Activated CD4-positive, alpha-beta T cell treated with anti-CD3 and anti-CD28 coated beads for 36 hours (primary cell): Measurements from ENCODE around the gene IGF2R. TPM values are rescaled to one million over a fixed set of nuclear protein-coding genes. Genes with fewer than 3 reads are reported as not detected.

ENCODE experiments used
- ATAC-seq: fragments of 200-7000 bp; cut with Tn5 transposase; one replicate; pipeline ENCODE4 v1.10.0; 2021; ENCODE audit warnings: mild to moderate bottlenecking, moderate library complexity
- CTCF ChIA-PET: fragments of 350-600 bp; sonication (Branson Sonifier 250); formaldehyde crosslinking; loops from one replicate; lab custom pipeline; 2021; ENCODE audit warnings: antibody characterized with exemption; lab: Charles Lee
- POLR2A ChIA-PET: fragments of 350-600 bp; sonication (Branson Sonifier 250); formaldehyde crosslinking; loops from one replicate; lab custom pipeline; 2021; ENCODE audit warnings: antibody characterized with exemption, inconsistent platforms; lab: Charles Lee
- DNase-seq: peaks from one replicate; pipeline ENCODE4 v3.0.0-alpha.2; 2020
- H3K27ac Mint-ChIP-seq: one replicate; pipeline ENCODE4 v1.8.0; 2021; ENCODE audit warnings: mixed read lengths
- H3K27me3 Mint-ChIP-seq: one replicate; pipeline ENCODE4 v1.8.0; 2021; ENCODE audit warnings: mixed read lengths
- H3K36me3 Mint-ChIP-seq: one replicate; pipeline ENCODE4 v1.8.0; 2021; ENCODE audit warnings: low read depth, mixed read lengths
- H3K4me1 Mint-ChIP-seq: one replicate; pipeline ENCODE4 v1.8.0; 2021; ENCODE audit warnings: mixed read lengths
- H3K4me3 Mint-ChIP-seq: one replicate; pipeline ENCODE4 v1.8.0; 2021; ENCODE audit warnings: mild to moderate bottlenecking, moderate library complexity, mixed read lengths
- H3K9me3 Mint-ChIP-seq: one replicate; pipeline ENCODE4 v1.8.0; 2021; ENCODE audit warnings: low read depth, mixed read lengths
- intact Hi-C, 2 experiments: fragments of 100-400 bp; cut with DNase I in 1 of 2; cut with micrococcal nuclease in 1 of 2; formaldehyde crosslinking; loops; one replicate each; pipeline versions ENCODE4 v1.14.2 to v1.15.1; 2022 to 2024; cut with DNase I, micrococcal nuclease
- total RNA-seq, 2 experiments: library from RNA; stranded (reverse); gene quantifications; one replicate each; pipeline ENCODE4 v1.2.3, GENCODE V29; 2021

IGF2R gene
- total RNA-seq, 2 experiments from 2014 or later, result 55.6 to 65.6 TPM

- no peak for DNase-seq
- Mint-ChIP-seq H3K36me3 (peaks cover 13% of the 10 kb centered on the region), H3K27me3 (no peaks in the 10 kb centered on the region), H3K9me3 (no peaks in the 10 kb centered on the region), H3K27ac (peak overlapping the region; percentile 82), H3K4me3 (peak overlapping the region; percentile 5), H3K4me1 (peaks cover 94% of the 10 kb centered on the region)
- intact Hi-C loops, result loop anchor here (5.0 to 10.0 kb wide), 4 partner anchors 43 to 1300 kb away; partner anchors contain the start of genes AGPAT4 (in 1 of the 2) and SOD2 (in 1 of the 2)
- no peak for ATAC-seq
- ChIA-PET CTCF (interaction anchor here (0.6 kb wide), 1 partner anchor 31 kb away, joined by 3 read pairs; no protein-coding TSS in a partner anchor), POLR2A (interaction anchor here (0.6 kb wide), 1 partner anchor 13 kb away, joined by 3 read pairs; no protein-coding TSS in a partner anchor)
Measured at GRCh38 chr6:159974932-159975331, 6.0 kb downstream of the IGF2R start.

GRCh38 chr6:159976686-159977254 lies 7.9 kb downstream of the IGF2R start:
- intact Hi-C loops, result loop anchor here (2.0 to 10.0 kb wide), 4 partner anchors 44 to 1298 kb away; partner anchors contain the start of gene AGPAT4 (in 1 of the 2)
- Mint-ChIP-seq H3K27me3 (no peaks in the 10 kb centered on the region), H3K36me3 (peaks cover 4% of the 10 kb centered on the region), H3K4me3 (peak overlapping the region; percentile 48), H3K4me1 (peaks cover 96% of the 10 kb centered on the region), H3K9me3 (no peaks in the 10 kb centered on the region), H3K27ac (peak overlapping the region; percentile 99)
- no peak for DNase-seq
- ChIA-PET POLR2A (interaction anchor here (0.7 kb wide), 1 partner anchor 69 kb away, joined by 3 read pairs; no protein-coding TSS in a partner anchor), CTCF (interaction anchor here (0.7 to 1.8 kb wide), 3 partner anchors 9 to 557 kb away, joined by 3 to 5 read pairs (median 4); no protein-coding TSS in a partner anchor)
- ATAC-seq, result no peak

GRCh38 chr6:159977255-159977903 lies 8.5 kb downstream of the IGF2R start:
- H3K27ac Mint-ChIP-seq, result peak overlapping the region; percentile 99
- intact Hi-C loops, result loop anchor here (2.0 to 10.0 kb wide), 4 partner anchors 45 to 1297 kb away; partner anchors contain the start of gene AGPAT4 (in 1 of the 2)
- peak overlapping the region; percentile 48 for H3K4me3 Mint-ChIP-seq
- ChIA-PET POLR2A (no interaction called here), CTCF (interaction anchor here (1.8 kb wide), 1 partner anchor 10 kb away, joined by 5 read pairs; no protein-coding TSS in a partner anchor)
- H3K4me1 Mint-ChIP-seq, result peaks cover 96% of the 10 kb centered on the region
- H3K9me3 Mint-ChIP-seq, result no peaks in the 10 kb centered on the region
- H3K36me3 Mint-ChIP-seq, result peaks cover 4% of the 10 kb centered on the region
- ATAC-seq, result no peak
- no peaks in the 10 kb centered on the region for H3K27me3 Mint-ChIP-seq
- DNase-seq, result no peak

- Mint-ChIP-seq H3K27ac (peak overlapping the region; percentile 99), H3K4me3 (peak overlapping the region; percentile 74)
- POLR2A ChIA-PET, result no interaction called here
Measured at GRCh38 chr6:159977904-159978268, 9.0 kb downstream of the IGF2R start.

GRCh38 chr6:159978291-159979135 lies 9.6 kb downstream of the IGF2R start:
- ATAC-seq, result peak; percentile 31
- peaks cover 96% of the 10 kb centered on the region for H3K4me1 Mint-ChIP-seq

More at GRCh38 chr6:159977904-159978268, 9.0 kb downstream of the IGF2R start:
- Mint-ChIP-seq H3K27me3 (no peaks in the 10 kb centered on the region), H3K36me3 (peaks cover 4% of the 10 kb centered on the region), H3K9me3 (no peaks in the 10 kb centered on the region), H3K4me1 (peaks cover 96% of the 10 kb centered on the region)
- CTCF ChIA-PET, result interaction anchor here (0.9 kb wide), 1 partner anchor 9 kb away, joined by 3 read pairs; no protein-coding TSS in a partner anchor
- intact Hi-C loops, result loop anchor here (1.0 to 10.0 kb wide), 8 partner anchors 11 to 1329 kb away; partner anchors contain the start of gene AGPAT4 (in 1 of the 2)
- ATAC-seq, result no peak
- no peak for DNase-seq

GRCh38 chr6:159979136-159979874 lies 10.4 kb downstream of the IGF2R start:
- peaks cover 4% of the 10 kb centered on the region for H3K36me3 Mint-ChIP-seq
- peaks cover 96% of the 10 kb centered on the region for H3K4me1 Mint-ChIP-seq
- H3K27me3 Mint-ChIP-seq, result no peaks in the 10 kb centered on the region
- no peaks in the 10 kb centered on the region for H3K9me3 Mint-ChIP-seq
- ChIA-PET POLR2A (no interaction called here), CTCF (interaction anchor here (1.2 to 1.4 kb wide), 2 partner anchors 11 to 12 kb away, joined by 3 read pairs; no protein-coding TSS in a partner anchor)
- peak; percentile 83 for ATAC-seq
- intact Hi-C loops, result loop anchor here (1.0 to 10.0 kb wide), 7 partner anchors 10 to 1331 kb away; partner anchors contain the start of genes AGPAT4 (in 1 of the 2) and IGF2R (in 1 of the 2)
- H3K4me3 Mint-ChIP-seq, result peak overlapping the region; percentile 74
- H3K27ac Mint-ChIP-seq, result peak overlapping the region; percentile 99
- DNase-seq, result peak; percentile 82

More at GRCh38 chr6:159978291-159979135, 9.6 kb downstream of the IGF2R start:
- Mint-ChIP-seq H3K36me3 (peaks cover 4% of the 10 kb centered on the region), H3K9me3 (no peaks in the 10 kb centered on the region), H3K27me3 (no peaks in the 10 kb centered on the region), H3K27ac (peak overlapping the region; percentile 99), H3K4me3 (peak overlapping the region; percentile 74)
- intact Hi-C loops, result loop anchor here (1.0 to 10.0 kb wide), 9 partner anchors 9 to 1330 kb away; partner anchors contain the start of genes AGPAT4 (in 1 of the 2) and IGF2R (in 1 of the 2)
- ChIA-PET POLR2A (interaction anchor here (0.5 kb wide), 1 partner anchor 11 kb away, joined by 5 read pairs; no protein-coding TSS in a partner anchor), CTCF (interaction anchor here (0.9 to 1.4 kb wide), 3 partner anchors 9 to 12 kb away, joined by 3 read pairs; no protein-coding TSS in a partner anchor)
- peak; percentile 69 for DNase-seq

GRCh38 chr6:159980474-159980873 lies 11.6 kb downstream of the IGF2R start:
- intact Hi-C loops, result no loop called here
- Mint-ChIP-seq H3K36me3 (peaks cover 4% of the 10 kb centered on the region), H3K27me3 (no peaks in the 10 kb centered on the region), H3K4me1 (peaks cover 94% of the 10 kb centered on the region), H3K27ac (peak overlapping the region; percentile 99), H3K4me3 (peak overlapping the region; percentile 63), H3K9me3 (no peaks in the 10 kb centered on the region)
- CTCF ChIA-PET, result interaction anchor here (0.7 kb wide), 1 partner anchor 10 kb away, joined by 4 read pairs; no protein-coding TSS in a partner anchor
- POLR2A ChIA-PET, result no interaction called here
- DNase-seq (no peak), ATAC-seq (no peak)

- Mint-ChIP-seq H3K4me3 (peak overlapping the region; percentile 63), H3K27me3 (no peaks in the 10 kb centered on the region), H3K9me3 (no peaks in the 10 kb centered on the region), H3K4me1 (peaks cover 95% of the 10 kb centered on the region), H3K27ac (peak overlapping the region; percentile 99), H3K36me3 (peaks cover 4% of the 10 kb centered on the region)
- DNase-seq (no peak), ATAC-seq (no peak)
- ChIA-PET POLR2A (interaction anchor here (1.1 kb wide), 1 partner anchor 9 kb away, joined by 4 read pairs; no protein-coding TSS in a partner anchor), CTCF (interaction anchor here (0.9 to 1.3 kb wide), 4 partner anchors 10 to 19 kb away, joined by 3 to 6 read pairs (median 3); partner anchors contain the start of gene IGF2R)
- intact Hi-C loops, result no loop called here
Measured at GRCh38 chr6:159981071-159981402, 12.2 kb downstream of the IGF2R start.

GRCh38 chr6:159981403-159982245 lies 12.7 kb downstream of the IGF2R start:
- H3K4me1 Mint-ChIP-seq, result peaks cover 96% of the 10 kb centered on the region
- intact Hi-C loops, result no loop called here
- ChIA-PET CTCF (interaction anchor here (0.7 to 2.3 kb wide), 8 partner anchors 8 to 90 kb away, joined by 3 to 7 read pairs (median 4); partner anchors contain the start of gene IGF2R), POLR2A (interaction anchor here (1.0 to 1.1 kb wide), 4 partner anchors 8 to 1010 kb away, joined by 3 to 4 read pairs (median 4); no protein-coding TSS in a partner anchor)
- peaks cover 4% of the 10 kb centered on the region for H3K36me3 Mint-ChIP-seq
- DNase-seq, result peak; percentile 68
- H3K4me3 Mint-ChIP-seq, result peak overlapping the region; percentile 63
- peak overlapping the region; percentile 99 for H3K27ac Mint-ChIP-seq
- H3K27me3 Mint-ChIP-seq, result no peaks in the 10 kb centered on the region
- peak; percentile 37 for ATAC-seq
- H3K9me3 Mint-ChIP-seq, result no peaks in the 10 kb centered on the region
